ENCODE data around the gene SLC35E3. TPM values are rescaled to one million over a fixed set of nuclear protein-coding genes. Genes with fewer than 3 reads are reported as not detected.

Gene SLC35E3
- polyA plus RNA-seq (2013, experiment 1 of 2) = 6.3 TPM
- 6.9 TPM for polyA plus RNA-seq (2013, experiment 2 of 2)

DNA sequence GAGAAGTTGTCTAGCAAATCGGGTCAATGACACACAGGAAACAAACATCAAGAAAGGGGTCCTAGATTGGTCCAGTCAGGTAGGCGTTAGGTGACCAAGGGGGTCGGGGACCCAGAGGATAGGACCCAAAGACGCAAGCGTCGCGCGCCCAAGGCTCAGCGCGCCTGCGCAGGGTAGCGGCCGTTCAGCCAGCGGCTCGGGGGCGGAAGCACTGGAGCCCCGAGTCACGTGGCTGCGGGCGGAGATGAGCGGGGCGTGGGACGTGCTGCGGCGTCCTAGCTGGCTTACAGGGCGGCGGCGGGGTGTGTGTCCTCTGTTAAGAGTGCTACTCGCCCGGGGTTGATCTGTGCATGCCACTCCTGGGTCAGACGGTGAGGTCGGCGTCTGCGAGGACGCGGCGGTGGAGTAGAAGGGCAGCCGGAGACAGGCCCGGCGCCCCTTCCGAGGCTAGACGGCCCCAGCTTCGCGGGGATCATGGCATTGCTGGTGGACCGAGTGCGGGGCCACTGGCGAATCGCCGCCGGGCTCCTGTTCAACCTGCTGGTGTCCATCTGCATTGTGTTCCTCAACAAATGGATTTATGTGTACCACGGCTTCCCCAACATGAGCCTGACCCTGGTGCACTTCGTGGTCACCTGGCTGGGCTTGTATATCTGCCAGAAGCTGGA lies at the start of gene SLC35E3:
Gene SLC35E3 (plus strand): TSS at position 273 of the 668 bp plus-strand sequence. CDS start 202 bp downstream, at position 475.
- peaks cover 4 to 23% of the 10 kb centered on the region in 2 experiments for H3K36me3 ChIP-seq (ENCODE audit: control insufficient read depth in 1 of 2, insufficient read depth in 2 of 2, low read depth in 1 of 2, low read length in 2 of 2)
- H3K4me2 ChIP-seq (ENCODE audit: low read length, poor library complexity, severe bottlenecking) = peak within 1 kb of the TSS; percentile 90
- H3K9ac ChIP-seq (ENCODE audit: low read length) = peak within 1 kb of the TSS; percentile 90
- peak within 1 kb of the TSS; percentile 79 to 94 for H3K4me3 ChIP-seq (ENCODE audit: insufficient read depth in 1 of 2, low read depth in 1 of 2, low read length in 2 of 2)
- H3K4ac ChIP-seq (ENCODE audit: low read depth in 1 of 2, low read length in 2 of 2) = peak within 1 kb of the TSS in 1 of 2 experiments; percentile 71
- H3K27ac ChIP-seq (ENCODE audit: low read length, poor library complexity, severe bottlenecking) = peak within 1 kb of the TSS; percentile 39
- H3K27me3 ChIP-seq (ENCODE audit: control insufficient read depth in 1 of 2, insufficient read depth in 1 of 2, low read length in 2 of 2) = no peaks in the 10 kb centered on the region
- H4K91ac ChIP-seq (ENCODE audit: low read length) = peak within 1 kb of the TSS; percentile 66
- H2BK15ac ChIP-seq (ENCODE audit: low read depth, poor library complexity, severe bottlenecking) = peak within 1 kb of the TSS; percentile 6
- H3K14ac ChIP-seq (ENCODE audit: low read length in 2 of 2) = peak within 1 kb of the TSS in 1 of 2 experiments; percentile 50
- peak within 1 kb of the TSS; percentile 49 for H2AFZ ChIP-seq (ENCODE audit: low read depth, low read length)
- H2BK12ac ChIP-seq (ENCODE audit: low read length in 2 of 2) = no peak within 1 kb of the TSS
- H3K79me1 ChIP-seq (replicated peaks; ENCODE audit: low read length, poor library complexity, severe bottlenecking) = peaks cover 12% of the 10 kb centered on the region
- peak within 1 kb of the TSS; percentile 60 for H4K8ac ChIP-seq (ENCODE audit: low read length)
- no peaks in the 10 kb centered on the region for H3K9me3 ChIP-seq (ENCODE audit: control insufficient read depth, low read length)
- peak; percentile 90 for DNase-seq
- no peak within 1 kb of the TSS for H2BK5ac ChIP-seq (ENCODE audit: low read depth, low read length, poor library complexity, severe bottlenecking)
- H3K18ac ChIP-seq (ENCODE audit: low read depth in 1 of 2, low read length in 2 of 2) = peak within 1 kb of the TSS; percentile 73 to 76
- H3K4me1 ChIP-seq (ENCODE audit: control insufficient read depth, insufficient read depth, low read depth, low read length) = peaks cover 4% of the 10 kb centered on the region
- WGBS = under 1% methylated on average over 52 of the region's 52 CpGs
- H3K23ac ChIP-seq (ENCODE audit: low read length in 2 of 2) = peak within 1 kb of the TSS in 1 of 2 experiments; percentile 24
- H2BK120ac ChIP-seq (ENCODE audit: low read depth, low read length) = no peak within 1 kb of the TSS
- no peak within 1 kb of the TSS for H2AK5ac ChIP-seq (ENCODE audit: low read length, severe bottlenecking)

DNA sequence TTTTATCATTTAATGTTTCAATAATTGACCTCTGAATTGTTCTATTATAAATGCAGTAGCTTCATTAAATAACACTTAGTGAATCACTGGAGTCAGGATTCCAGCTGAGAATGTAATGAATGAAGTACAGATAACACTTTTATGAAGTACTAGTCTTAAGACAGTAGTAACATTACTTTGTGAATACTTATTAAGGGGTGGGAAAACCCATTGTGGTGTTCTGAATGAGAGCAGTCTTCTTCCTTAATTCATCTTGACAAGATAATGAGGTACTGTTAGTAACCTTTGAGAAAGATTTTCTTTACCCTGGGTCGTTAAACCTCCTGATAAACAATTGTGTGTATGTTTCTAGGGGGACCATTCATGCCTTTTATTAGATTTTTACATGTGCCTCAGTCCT lies 46.5 kb upstream of the SLC35E3 start:
- no peak overlapping the region for H3K18ac ChIP-seq (ENCODE audit: low read depth in 1 of 2, low read length in 2 of 2)
- DNase-seq = no peak
- H2BK15ac ChIP-seq (ENCODE audit: low read depth, poor library complexity, severe bottlenecking) = no peak overlapping the region

DNA sequence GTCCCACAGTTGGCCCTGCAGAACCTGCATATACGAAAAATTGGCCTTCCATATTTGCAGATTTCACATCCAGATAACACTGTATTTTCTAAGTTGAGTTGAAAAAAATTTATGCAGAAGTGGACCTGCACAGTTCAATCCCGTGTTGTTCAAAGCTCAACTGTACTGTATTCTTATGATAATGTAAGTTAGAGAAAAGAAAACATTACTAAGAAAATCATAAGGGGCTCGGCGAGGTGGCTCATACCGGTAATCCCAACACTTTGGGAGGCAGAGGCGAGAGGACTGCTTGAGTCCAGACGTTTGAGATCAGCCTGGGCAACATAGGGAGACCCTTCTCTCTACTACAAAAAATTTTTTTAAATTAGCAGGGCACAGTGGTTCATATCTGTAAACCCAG lies 18.2 kb upstream of the SLC35E3 start:
- H3K18ac ChIP-seq (ENCODE audit: low read depth in 1 of 2, low read length in 2 of 2) = no peak overlapping the region
- H2AFZ ChIP-seq (ENCODE audit: low read depth, low read length) = no peak overlapping the region
- no peaks in the 10 kb centered on the region for H3K27me3 ChIP-seq (ENCODE audit: control insufficient read depth in 1 of 2, insufficient read depth in 1 of 2, low read length in 2 of 2)
- no peak overlapping the region for H3K4ac ChIP-seq (ENCODE audit: low read depth in 1 of 2, low read length in 2 of 2)
- H3K4me2 ChIP-seq (ENCODE audit: low read length, poor library complexity, severe bottlenecking) = no peak overlapping the region
- H3K4me3 ChIP-seq (ENCODE audit: insufficient read depth in 1 of 2, low read depth in 1 of 2, low read length in 2 of 2) = no peak overlapping the region
- no peak overlapping the region for H2BK15ac ChIP-seq (ENCODE audit: low read depth, poor library complexity, severe bottlenecking)
- H3K9me3 ChIP-seq (ENCODE audit: control insufficient read depth, low read length) = no peaks in the 10 kb centered on the region
- no peaks in the 10 kb centered on the region for H3K79me1 ChIP-seq (replicated peaks; ENCODE audit: low read length, poor library complexity, severe bottlenecking)
- H2BK12ac ChIP-seq (ENCODE audit: low read length in 2 of 2) = no peak overlapping the region
- H3K4me1 ChIP-seq (ENCODE audit: control insufficient read depth, insufficient read depth, low read depth, low read length) = no peaks in the 10 kb centered on the region
- 85% methylated on average over 7 of the region's 7 CpGs for WGBS
- H3K23ac ChIP-seq (ENCODE audit: low read length in 2 of 2) = no peak overlapping the region
- no peak overlapping the region for H2BK120ac ChIP-seq (ENCODE audit: low read depth, low read length)
- H2BK5ac ChIP-seq (ENCODE audit: low read depth, low read length, poor library complexity, severe bottlenecking) = no peak overlapping the region
- no peak overlapping the region for H4K8ac ChIP-seq (ENCODE audit: low read length)
- H2AK5ac ChIP-seq (ENCODE audit: low read length, severe bottlenecking) = no peak overlapping the region
- no peak overlapping the region for H3K9ac ChIP-seq (ENCODE audit: low read length)
- H4K91ac ChIP-seq (ENCODE audit: low read length) = no peak overlapping the region
- peaks cover 21 to 42% of the 10 kb centered on the region in 2 experiments for H3K36me3 ChIP-seq (ENCODE audit: control insufficient read depth in 1 of 2, insufficient read depth in 2 of 2, low read depth in 1 of 2, low read length in 2 of 2)
- DNase-seq = no peak
- no peak overlapping the region for H3K27ac ChIP-seq (ENCODE audit: low read length, poor library complexity, severe bottlenecking)
- no peak overlapping the region for H3K14ac ChIP-seq (ENCODE audit: low read length in 2 of 2)

More for the DNA sequence above, 46.5 kb upstream of the SLC35E3 start:
- Histone ChIP-seq H3K27ac (ENCODE audit: low read length, poor library complexity, severe bottlenecking) (no peak overlapping the region), H3K9ac (ENCODE audit: low read length) (no peak overlapping the region), H4K91ac (ENCODE audit: low read length) (no peak overlapping the region), H3K27me3 (ENCODE audit: control insufficient read depth in 1 of 2, insufficient read depth in 1 of 2, low read length in 2 of 2) (no peaks in the 10 kb centered on the region), H3K4me3 (ENCODE audit: insufficient read depth in 1 of 2, low read depth in 1 of 2, low read length in 2 of 2) (no peak overlapping the region), H3K4me1 (ENCODE audit: control insufficient read depth, insufficient read depth, low read depth, low read length) (no peaks in the 10 kb centered on the region), H2BK120ac (ENCODE audit: low read depth, low read length) (no peak overlapping the region), H2BK12ac (ENCODE audit: low read length in 2 of 2) (no peak overlapping the region), H3K9me3 (ENCODE audit: control insufficient read depth, low read length) (no peaks in the 10 kb centered on the region), H3K23ac (ENCODE audit: low read length in 2 of 2) (no peak overlapping the region), H3K79me1 (replicated peaks; ENCODE audit: low read length, poor library complexity, severe bottlenecking) (peaks cover 4% of the 10 kb centered on the region), H2AK5ac (ENCODE audit: low read length, severe bottlenecking) (no peak overlapping the region), H3K14ac (ENCODE audit: low read length in 2 of 2) (no peak overlapping the region), H2AFZ (ENCODE audit: low read depth, low read length) (no peak overlapping the region), H3K4me2 (ENCODE audit: low read length, poor library complexity, severe bottlenecking) (no peak overlapping the region), H3K4ac (ENCODE audit: low read depth in 1 of 2, low read length in 2 of 2) (no peak overlapping the region), H2BK5ac (ENCODE audit: low read depth, low read length, poor library complexity, severe bottlenecking) (no peak overlapping the region), H3K36me3 (ENCODE audit: control insufficient read depth in 1 of 2, insufficient read depth in 2 of 2, low read depth in 1 of 2, low read length in 2 of 2) (peaks cover 15 to 68% of the 10 kb centered on the region in 2 experiments), H4K8ac (ENCODE audit: low read length) (no peak overlapping the region)
- WGBS = 86% methylated on average over 1 of the region's 1 CpG

DNA sequence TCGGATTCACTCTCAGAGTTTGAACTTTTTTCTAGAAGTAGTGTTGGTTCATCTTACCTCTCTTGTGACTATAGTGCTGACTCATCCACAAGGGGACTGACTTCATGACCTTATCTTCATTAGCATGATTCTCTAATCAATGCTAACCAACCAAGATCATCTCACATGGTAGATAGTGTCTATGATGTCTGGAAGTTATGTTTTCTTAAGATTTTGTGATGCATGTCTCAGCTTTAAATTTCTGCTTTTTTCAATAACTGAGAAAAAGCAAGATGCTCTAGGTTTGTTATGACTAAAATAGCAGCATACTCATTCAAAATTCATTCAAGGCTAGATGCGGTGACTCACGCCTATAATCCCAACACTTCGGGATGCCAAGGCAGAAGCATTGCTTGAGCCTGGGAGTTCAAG lies 12.3 kb upstream of the SLC35E3 start:
- Histone ChIP-seq H2BK120ac (ENCODE audit: low read depth, low read length) (no peak overlapping the region), H2BK12ac (ENCODE audit: low read length in 2 of 2) (no peak overlapping the region), H3K4me3 (ENCODE audit: insufficient read depth in 1 of 2, low read depth in 1 of 2, low read length in 2 of 2) (no peak overlapping the region), H2BK5ac (ENCODE audit: low read depth, low read length, poor library complexity, severe bottlenecking) (no peak overlapping the region), H2BK15ac (ENCODE audit: low read depth, poor library complexity, severe bottlenecking) (no peak overlapping the region), H3K14ac (ENCODE audit: low read length in 2 of 2) (no peak overlapping the region), H2AK5ac (ENCODE audit: low read length, severe bottlenecking) (no peak overlapping the region), H3K4me1 (ENCODE audit: control insufficient read depth, insufficient read depth, low read depth, low read length) (no peaks in the 10 kb centered on the region), H2AFZ (ENCODE audit: low read depth, low read length) (no peak overlapping the region), H3K79me1 (replicated peaks; ENCODE audit: low read length, poor library complexity, severe bottlenecking) (peaks cover 3% of the 10 kb centered on the region), H4K8ac (ENCODE audit: low read length) (no peak overlapping the region), H3K27me3 (ENCODE audit: control insufficient read depth in 1 of 2, insufficient read depth in 1 of 2, low read length in 2 of 2) (no peaks in the 10 kb centered on the region), H3K36me3 (ENCODE audit: control insufficient read depth in 1 of 2, insufficient read depth in 2 of 2, low read depth in 1 of 2, low read length in 2 of 2) (peaks cover 16 to 51% of the 10 kb centered on the region in 2 experiments), H3K18ac (ENCODE audit: low read depth in 1 of 2, low read length in 2 of 2) (no peak overlapping the region), H3K4ac (ENCODE audit: low read depth in 1 of 2, low read length in 2 of 2) (no peak overlapping the region), H3K27ac (ENCODE audit: low read length, poor library complexity, severe bottlenecking) (no peak overlapping the region), H3K9me3 (ENCODE audit: control insufficient read depth, low read length) (no peaks in the 10 kb centered on the region), H3K23ac (ENCODE audit: low read length in 2 of 2) (no peak overlapping the region), H3K9ac (ENCODE audit: low read length) (peak overlapping the region; percentile 22), H4K91ac (ENCODE audit: low read length) (no peak overlapping the region), H3K4me2 (ENCODE audit: low read length, poor library complexity, severe bottlenecking) (no peak overlapping the region)
- peak; percentile 8 for DNase-seq
- WGBS = 84% methylated on average over 4 of the region's 4 CpGs

All from mesenchymal stem cell (in vitro differentiated cells and primary cell).